Neural cell (in vitro differentiated cells): Measurements from ENCODE around the gene CISH. TPM values are rescaled to one million over a fixed set of nuclear protein-coding genes. Genes with fewer than 3 reads are reported as not detected.

Source experiments
- H2AFZ ChIP-seq: fragments of 200-600, 300-800 bp; sonication (generic), shearing (Covaris generic); 2 replicates; pipeline ENCODE4 v1.6.0; 2014; ENCODE audit warnings: low read depth, mild to moderate bottlenecking, antibody characterized with exemption, low read length, moderate library complexity
- H3F3A ChIP-seq: fragments of 200-600 bp; shearing (Covaris generic); 2 replicates; pipeline ENCODE4 v1.6.1; 2016; ENCODE audit warnings: mild to moderate bottlenecking, moderate library complexity, mixed read lengths, antibody characterized with exemption, low read length; ENCODE audit not compliant: insufficient read depth, poor library complexity, severe bottlenecking
- H3K27ac ChIP-seq: fragments of 200-600, 300-800 bp; sonication (generic), shearing (Covaris generic); 2 replicates; pipeline ENCODE4 v1.5.1; 2014; ENCODE audit warnings: mild to moderate bottlenecking, low read length, moderate library complexity
- H3K27me3 ChIP-seq: fragments of 300-800, 200-600 bp; sonication (generic), shearing (Covaris generic); 2 replicates; pipeline ENCODE4 v1.6.0; 2014; ENCODE audit warnings: mild to moderate bottlenecking, low read depth, low read length, moderate library complexity; ENCODE audit not compliant: insufficient read depth
- H3K36me3 ChIP-seq: fragments of 300-800, 200-600 bp; sonication (generic), shearing (Covaris generic); 2 replicates; pipeline ENCODE4 v1.5.1; 2014; ENCODE audit warnings: mild to moderate bottlenecking, antibody characterized with exemption, low read length, moderate library complexity; ENCODE audit not compliant: insufficient read depth
- H3K4me2 ChIP-seq: fragments of 300-800, 200-600 bp; sonication (generic), shearing (Covaris generic); 2 replicates; pipeline ENCODE4 v1.6.0; 2014; ENCODE audit warnings: mild to moderate bottlenecking, low read length
- H3K4me3 ChIP-seq: fragments of 300-800, 200-600 bp; sonication (generic), shearing (Covaris generic); 2 replicates; pipeline ENCODE4 v1.5.1; 2014; ENCODE audit warnings: mild to moderate bottlenecking, low read length, moderate library complexity
- H3K79me2 ChIP-seq: fragments of 200-600 bp; shearing (Covaris generic); replicated peaks from 2 replicates; pipeline ENCODE4 v1.6.0; 2014; ENCODE audit warnings: mild to moderate bottlenecking, low read length, moderate library complexity; ENCODE audit not compliant: insufficient read depth
- H3K9ac ChIP-seq: fragments of 300-800, 200-600 bp; sonication (generic), shearing (Covaris generic); 2 replicates; pipeline ENCODE4 v1.6.1; 2016; ENCODE audit warnings: mild to moderate bottlenecking, low read length, mixed read lengths
- H3K9me2 ChIP-seq: fragments of 200-600 bp; shearing (Covaris generic); 2 replicates; pipeline ENCODE4 v1.6.1; 2016; ENCODE audit warnings: mild to moderate bottlenecking, low read length, mixed read lengths; ENCODE audit not compliant: insufficient read depth
- H3K9me3 ChIP-seq: fragments of 200-600, 300-800 bp; sonication (generic), shearing (Covaris generic); 2 replicates; pipeline ENCODE4 v1.6.1; 2016; ENCODE audit warnings: mild to moderate bottlenecking, mixed run types, low read length, moderate library complexity, mixed read lengths
- H4K20me1 ChIP-seq: fragments of 200-600 bp; shearing (Covaris generic); 2 replicates; pipeline ENCODE4 v1.6.1; 2016; ENCODE audit warnings: mild to moderate bottlenecking, mixed run types; ENCODE audit not compliant: insufficient read depth
- EP300 ChIP-seq: fragments of 450-650 bp; conservative IDR thresholded peaks from 2 replicates; pipeline ENCODE4 v1.6.1; 2014; ENCODE audit warnings: antibody characterized with exemption, mild to moderate bottlenecking, moderate library complexity; ENCODE audit not compliant: poor library complexity, severe bottlenecking
- EZH2 ChIP-seq: fragments of 200-600, 300-800 bp; shearing (Covaris generic), sonication (generic); IDR thresholded peaks from 2 replicates; pipeline ENCODE4 v1.6.1; 2014; ENCODE audit warnings: antibody characterized with exemption, low read length, borderline replicate concordance, mild to moderate bottlenecking; ENCODE audit not compliant: insufficient read depth, poor library complexity, severe bottlenecking
- MXI1 ChIP-seq: fragments of 450-650 bp; conservative IDR thresholded peaks from 2 replicates; pipeline ENCODE4 v1.6.1; 2014; ENCODE audit warnings: antibody characterized with exemption, mild to moderate bottlenecking; ENCODE audit not compliant: poor library complexity, severe bottlenecking
- POLR2AphosphoS5 ChIP-seq: IDR thresholded peaks from 2 replicates; pipeline ENCODE4 v1.6.1; 2012
- RAD21 ChIP-seq: fragments of 450-650 bp; conservative IDR thresholded peaks from 2 replicates; pipeline ENCODE4 v1.6.1; 2014; ENCODE audit warnings: antibody characterized with exemption, mild to moderate bottlenecking, moderate library complexity
- REST ChIP-seq: IDR thresholded peaks from 2 replicates; pipeline ENCODE4 v1.6.1; 2012; ENCODE audit warnings: borderline replicate concordance
- SMC3 ChIP-seq: fragments of 450-650 bp; conservative IDR thresholded peaks from 2 replicates; pipeline ENCODE4 v1.6.1; 2014; ENCODE audit warnings: antibody characterized with exemption, mild to moderate bottlenecking, moderate library complexity; ENCODE audit not compliant: poor library complexity
- TAF1 ChIP-seq: IDR thresholded peaks from 2 replicates; pipeline ENCODE4 v1.6.1; 2012; ENCODE audit warnings: low read depth
- polyA plus RNA-seq: library from polyadenylated mRNA; depleted of rRNA; stranded (reverse); fragments of >200 nt; gene quantifications from 2 replicates; pipeline ENCODE4 v1.2.3, GENCODE V29; 2014
- TF ChIP-seq, protein P1 (sequence below): fragments of 450-650 bp; IDR thresholded peaks from 2 replicates; pipeline ENCODE4 v1.5.1; 2014; ENCODE audit warnings: antibody characterized with exemption, mild to moderate bottlenecking, moderate library complexity; ENCODE audit not compliant: poor library complexity, severe bottlenecking

The CISH gene
- polyA plus RNA-seq, 1 donor from 2014 or later, result not detected

GRCh38 chr3:50652709-50653108 lies 41.1 kb upstream of the CISH start:
- Histone ChIP-seq H3K27ac (no peak overlapping the region), H2AFZ (no peak overlapping the region), H3K4me2 (no peak overlapping the region), H3K4me3 (no peak overlapping the region), H4K20me1 (no peaks in the 10 kb centered on the region), H3F3A (no peaks in the 10 kb centered on the region), H3K9ac (no peak overlapping the region), H3K9me2 (no peaks in the 10 kb centered on the region), H3K9me3 (no peaks in the 10 kb centered on the region), H3K36me3 (no peaks in the 10 kb centered on the region), H3K79me2 (no peaks in the 10 kb centered on the region), H3K27me3 (no peaks in the 10 kb centered on the region)
- TF ChIP-seq EZH2 (no peak), POLR2AphosphoS5 (no peak), TAF1 (no peak), RAD21 (no peak), SMC3 (no peak), EP300 (no peak), REST (no peak), MXI1 (no peak)
- TF ChIP-seq, protein P1, sequence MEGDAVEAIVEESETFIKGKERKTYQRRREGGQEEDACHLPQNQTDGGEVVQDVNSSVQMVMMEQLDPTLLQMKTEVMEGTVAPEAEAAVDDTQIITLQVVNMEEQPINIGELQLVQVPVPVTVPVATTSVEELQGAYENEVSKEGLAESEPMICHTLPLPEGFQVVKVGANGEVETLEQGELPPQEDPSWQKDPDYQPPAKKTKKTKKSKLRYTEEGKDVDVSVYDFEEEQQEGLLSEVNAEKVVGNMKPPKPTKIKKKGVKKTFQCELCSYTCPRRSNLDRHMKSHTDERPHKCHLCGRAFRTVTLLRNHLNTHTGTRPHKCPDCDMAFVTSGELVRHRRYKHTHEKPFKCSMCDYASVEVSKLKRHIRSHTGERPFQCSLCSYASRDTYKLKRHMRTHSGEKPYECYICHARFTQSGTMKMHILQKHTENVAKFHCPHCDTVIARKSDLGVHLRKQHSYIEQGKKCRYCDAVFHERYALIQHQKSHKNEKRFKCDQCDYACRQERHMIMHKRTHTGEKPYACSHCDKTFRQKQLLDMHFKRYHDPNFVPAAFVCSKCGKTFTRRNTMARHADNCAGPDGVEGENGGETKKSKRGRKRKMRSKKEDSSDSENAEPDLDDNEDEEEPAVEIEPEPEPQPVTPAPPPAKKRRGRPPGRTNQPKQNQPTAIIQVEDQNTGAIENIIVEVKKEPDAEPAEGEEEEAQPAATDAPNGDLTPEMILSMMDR, result no peak

- Histone ChIP-seq H3K27ac (no peak overlapping the region), H3K4me2 (no peak overlapping the region), H2AFZ (no peak overlapping the region), H3F3A (no peaks in the 10 kb centered on the region), H3K36me3 (no peaks in the 10 kb centered on the region), H3K9me3 (no peaks in the 10 kb centered on the region), H3K9me2 (no peaks in the 10 kb centered on the region), H3K4me3 (no peak overlapping the region), H4K20me1 (no peaks in the 10 kb centered on the region), H3K9ac (no peak overlapping the region), H3K27me3 (no peaks in the 10 kb centered on the region), H3K79me2 (no peaks in the 10 kb centered on the region)
- TF ChIP-seq, protein P1, result no peak
- TF ChIP-seq EZH2, result no peak
- no peak for TF ChIP-seq TAF1
- no peak for TF ChIP-seq REST
- TF ChIP-seq EP300, result no peak
- no peak for TF ChIP-seq RAD21
- TF ChIP-seq POLR2AphosphoS5, result no peak
- no peak for TF ChIP-seq SMC3
- no peak for TF ChIP-seq MXI1
Measured at GRCh38 chr3:50651920-50652529, 40.5 kb upstream of the CISH start.
